IMR-90 (cell line): Measurements from ENCODE around the gene MRPL23.

Experiments used
- BHLHE40 ChIP-seq: fragments of 150-350 bp; IDR thresholded peaks from 2 replicates; pipeline ENCODE4 v1.6.1; 2016; ENCODE audit warnings: mild to moderate bottlenecking, low read depth, low read length
- CEBPB ChIP-seq: IDR thresholded peaks from 2 replicates; pipeline ENCODE4 v1.6.1; 2012; ENCODE audit warnings: low read depth, low read length, improper control_type of control experiment
- TF ChIP-seq, protein P1 (sequence below): conservative IDR thresholded peaks from 2 replicates; pipeline ENCODE4 v1.5.1; 2012; ENCODE audit warnings: mild to moderate bottlenecking, low read depth, low read length, improper control_type of control experiment

GRCh38 chr11:1922481-1923081 lies 24.6 kb upstream of the MRPL23 start:
- TF ChIP-seq CEBPB (no peak), BHLHE40 (no peak)
- TF ChIP-seq, protein P1, sequence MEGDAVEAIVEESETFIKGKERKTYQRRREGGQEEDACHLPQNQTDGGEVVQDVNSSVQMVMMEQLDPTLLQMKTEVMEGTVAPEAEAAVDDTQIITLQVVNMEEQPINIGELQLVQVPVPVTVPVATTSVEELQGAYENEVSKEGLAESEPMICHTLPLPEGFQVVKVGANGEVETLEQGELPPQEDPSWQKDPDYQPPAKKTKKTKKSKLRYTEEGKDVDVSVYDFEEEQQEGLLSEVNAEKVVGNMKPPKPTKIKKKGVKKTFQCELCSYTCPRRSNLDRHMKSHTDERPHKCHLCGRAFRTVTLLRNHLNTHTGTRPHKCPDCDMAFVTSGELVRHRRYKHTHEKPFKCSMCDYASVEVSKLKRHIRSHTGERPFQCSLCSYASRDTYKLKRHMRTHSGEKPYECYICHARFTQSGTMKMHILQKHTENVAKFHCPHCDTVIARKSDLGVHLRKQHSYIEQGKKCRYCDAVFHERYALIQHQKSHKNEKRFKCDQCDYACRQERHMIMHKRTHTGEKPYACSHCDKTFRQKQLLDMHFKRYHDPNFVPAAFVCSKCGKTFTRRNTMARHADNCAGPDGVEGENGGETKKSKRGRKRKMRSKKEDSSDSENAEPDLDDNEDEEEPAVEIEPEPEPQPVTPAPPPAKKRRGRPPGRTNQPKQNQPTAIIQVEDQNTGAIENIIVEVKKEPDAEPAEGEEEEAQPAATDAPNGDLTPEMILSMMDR, result no peak
